ENCODE data around the gene BLM. TPM values are rescaled to one million over a fixed set of nuclear protein-coding genes. Genes with fewer than 3 reads are reported as not detected.
"Not testable (repeated sequence)": the region's sequence is repeated elsewhere in the genome, so short reads cannot be mapped to it uniquely, and the experiment has no call there.

Gene BLM
- total RNA-seq, 4 donors from 2014 or later: 1.7 to 13.2 (median 4.2) TPM

DNA sequence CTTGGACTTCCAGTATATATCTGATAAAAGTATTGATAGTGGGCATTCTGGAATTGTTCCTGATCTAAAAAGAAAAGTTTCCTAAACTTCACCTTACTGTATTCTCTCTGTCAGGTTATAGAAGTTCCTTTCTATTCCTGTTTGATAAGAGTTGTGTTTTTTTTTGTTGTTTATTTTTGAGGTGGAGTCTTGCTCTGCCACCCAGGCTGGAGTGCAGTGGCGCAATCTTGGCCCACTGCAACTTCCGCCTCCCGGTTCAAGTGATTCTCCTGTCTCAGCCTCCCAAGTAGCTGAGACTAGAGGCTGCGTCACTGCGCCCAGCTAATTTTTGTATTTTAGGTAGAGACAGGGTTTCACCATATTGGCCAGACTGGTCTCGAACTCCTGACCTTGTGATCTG lies 13.1 kb downstream of the BLM start:
- ATAC-seq (ENCODE audit: low FRiP score) (no peak), DNase-seq (ENCODE audit: low spot score) (no peak)
- no peak for TF ChIP-seq CTCF (IDR thresholded peaks at IDR 0.05)

DNA sequence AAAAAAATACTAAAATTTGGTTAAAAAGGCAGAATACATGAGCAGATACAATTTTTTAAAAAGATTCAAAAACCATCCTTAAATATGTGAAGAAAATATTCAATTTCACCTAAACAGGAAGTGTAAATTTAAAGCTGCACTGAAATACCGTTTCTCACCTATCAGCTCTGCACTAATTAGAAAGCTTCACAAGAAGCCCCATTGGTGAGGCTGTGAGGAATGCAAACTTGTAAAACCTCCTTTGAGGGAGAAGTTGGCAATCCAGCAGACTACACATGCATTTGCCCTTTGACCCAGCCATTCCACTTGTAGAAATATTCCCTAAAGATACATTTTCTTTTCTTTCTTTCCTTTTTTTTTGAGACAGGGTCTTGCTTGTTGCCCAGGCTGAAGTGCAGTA lies 18.8 kb downstream of the BLM start:
- DNase-seq (ENCODE audit: low spot score): no peak

GRCh38 chr15:90740545-90740944 lies 23.4 kb downstream of the BLM start:
- not testable (repeated sequence) for ATAC-seq (ENCODE audit: low FRiP score); DNase-seq (ENCODE audit: low spot score)

More for the DNA sequence above, 18.8 kb downstream of the BLM start:
- no peak for ATAC-seq (ENCODE audit: low FRiP score)
- TF ChIP-seq CTCF (IDR thresholded peaks at IDR 0.05): no peak

- DNase-seq (ENCODE audit: low spot score): no peak
- ATAC-seq (ENCODE audit: low FRiP score): no peak
Measured at GRCh38 chr15:90742087-90742486, 24.9 kb downstream of the BLM start.

GRCh38 chr15:90743407-90743806 lies 26.3 kb downstream of the BLM start:
- no peak for ATAC-seq (ENCODE audit: low FRiP score)
- TF ChIP-seq CTCF (IDR thresholded peaks at IDR 0.05): no peak
- DNase-seq (ENCODE audit: low spot score): no peak

More at GRCh38 chr15:90742087-90742486, 24.9 kb downstream of the BLM start:
- no peak for TF ChIP-seq CTCF (IDR thresholded peaks at IDR 0.05)

GRCh38 chr15:90744759-90745402 lies 27.7 kb downstream of the BLM start:
- ATAC-seq (ENCODE audit: low FRiP score): no peak

DNA sequence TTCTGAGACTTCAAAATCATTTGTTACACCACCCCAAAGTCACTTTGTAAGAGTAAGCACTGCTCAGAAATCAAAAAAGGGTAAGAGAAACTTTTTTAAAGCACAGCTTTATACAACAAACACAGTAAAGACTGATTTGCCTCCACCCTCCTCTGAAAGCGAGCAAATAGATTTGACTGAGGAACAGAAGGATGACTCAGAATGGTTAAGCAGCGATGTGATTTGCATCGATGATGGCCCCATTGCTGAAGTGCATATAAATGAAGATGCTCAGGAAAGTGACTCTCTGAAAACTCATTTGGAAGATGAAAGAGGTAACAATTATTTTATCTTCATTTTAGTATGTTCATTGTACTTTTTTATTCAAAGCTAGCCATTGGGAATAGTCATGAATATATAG lies 32.6 kb downstream of the BLM start:
- TF ChIP-seq CTCF (IDR thresholded peaks at IDR 0.05): no peak
- ATAC-seq (ENCODE audit: low FRiP score) (no peak), DNase-seq (ENCODE audit: low spot score) (no peak)

More at GRCh38 chr15:90744759-90745402, 27.7 kb downstream of the BLM start:
- no peak for DNase-seq (ENCODE audit: low spot score)
- no peak for TF ChIP-seq CTCF (IDR thresholded peaks at IDR 0.05)

Data from omental fat pad (tissue), 4 donors.